ENCODE measurements around the gene TEN1.
"Not testable (repeated sequence)": the region's sequence is repeated elsewhere in the genome, so short reads cannot be mapped to it uniquely, and the experiment has no call there.

The TEN1 gene

GRCh38 chr17:76024353-76024752 lies 45.3 kb downstream of the TEN1 start:
- DNase-seq (ENCODE audit: low read depth in 3 of 3), result no peak

GRCh38 chr17:76025294-76025693 lies 46.3 kb downstream of the TEN1 start:
- DNase-seq (ENCODE audit: low read depth in 3 of 3), result no peak

GRCh38 chr17:76026714-76027158 lies 47.7 kb downstream of the TEN1 start:
- DNase-seq (ENCODE audit: low read depth in 3 of 3), result no peak

- no peak for DNase-seq (ENCODE audit: low read depth in 3 of 3)
These were observed 48.3 kb downstream of the TEN1 start, which contains the start of gene EVPL for GRCh38 chr17:76027159-76027839. EVPL (minus strand) TSS chr17:76027306; CDS start chr17:76027198, 108 bp downstream.

- DNase-seq (ENCODE audit: low read depth in 3 of 3), result no peak
These were observed 53.2 kb downstream of the TEN1 start for GRCh38 chr17:76032073-76032779.

GRCh38 chr17:76032780-76033108 lies 53.7 kb downstream of the TEN1 start:
- DNase-seq (ENCODE audit: low read depth in 3 of 3), result no peak

- DNase-seq (ENCODE audit: low read depth in 3 of 3), result no peak
These were observed 54.1 kb downstream of the TEN1 start for GRCh38 chr17:76033139-76033538.

- DNase-seq (ENCODE audit: low read depth in 3 of 3), result no peak
These were observed 55.6 kb downstream of the TEN1 start for GRCh38 chr17:76034428-76035350.

- DNase-seq (ENCODE audit: low read depth in 3 of 3), result no peak
These were observed 57.6 kb downstream of the TEN1 start for GRCh38 chr17:76036497-76037261.

- DNase-seq (ENCODE audit: low read depth in 3 of 3), result no peak
These were observed 59.0 kb downstream of the TEN1 start for GRCh38 chr17:76038050-76038449.

- no peak for DNase-seq (ENCODE audit: low read depth in 3 of 3)
These were observed 60.1 kb downstream of the TEN1 start for GRCh38 chr17:76039121-76039520.

- no peak for DNase-seq (ENCODE audit: low read depth in 3 of 3)
These were observed 61.3 kb downstream of the TEN1 start for GRCh38 chr17:76040376-76040775.

GRCh38 chr17:76042868-76043267 lies 63.8 kb downstream of the TEN1 start:
- not testable (repeated sequence) for DNase-seq (ENCODE audit: low read depth in 3 of 3)

- not testable (repeated sequence) for DNase-seq (ENCODE audit: low read depth in 3 of 3)
These were observed 65.5 kb downstream of the TEN1 start for GRCh38 chr17:76044475-76045007.

GRCh38 chr17:76046064-76046463 lies 67.0 kb downstream of the TEN1 start:
- DNase-seq (ENCODE audit: low read depth in 3 of 3), result no peak

GRCh38 chr17:76048025-76048605 lies 69.1 kb downstream of the TEN1 start:
- no peak for DNase-seq (ENCODE audit: low read depth in 3 of 3)

GRCh38 chr17:76048711-76049110 lies 69.7 kb downstream of the TEN1 start:
- no peak for DNase-seq (ENCODE audit: low read depth in 3 of 3)

- DNase-seq (ENCODE audit: low read depth in 3 of 3), result no peak
These were observed 70.2 kb downstream of the TEN1 start for GRCh38 chr17:76049239-76049638.

- DNase-seq (ENCODE audit: low read depth in 3 of 3), result no peak
These were observed 70.9 kb downstream of the TEN1 start for GRCh38 chr17:76049836-76050537.

All from stimulated activated CD4-positive, alpha-beta T cell treated with anti-CD3 and anti-CD28 coated beads, TNF-alpha, amount 100 ng/mL, for 24 hours (primary cell).